T-helper 17 cell (primary cell): ENCODE results near the gene ALMS1. TPM values are rescaled to one million over a fixed set of nuclear protein-coding genes. Genes with fewer than 3 reads are reported as not detected.
"Not testable (repeated sequence)": the region's sequence is repeated elsewhere in the genome, so short reads cannot be mapped to it uniquely, and the experiment has no call there.

Experiments
- ATAC-seq: fragments of 150-1000 bp; cut with Tn5 transposase; 2 replicates; pipeline ENCODE4 v1.10.0; 2021; ENCODE audit warnings: mild to moderate bottlenecking, moderate library complexity
- DNase-seq, 3 donors: peaks; one replicate each; pipeline versions ENCODE4 v3.0.0 to v3.0.0-alpha.2; 2020 to 2021
- H3K9me3 ChIP-seq: one replicate; pipeline ENCODE4 v1.7.0; 2013; ENCODE audit warnings: low read length, mild to moderate bottlenecking; ENCODE audit not compliant: control insufficient read depth, poor library complexity, severe bottlenecking
- H3K27ac Mint-ChIP-seq: one replicate; pipeline ENCODE4 v1.8.0; 2022; ENCODE audit warnings: mild to moderate bottlenecking, moderate library complexity, mixed read lengths
- H3K27me3 Mint-ChIP-seq: one replicate; pipeline ENCODE4 v1.8.0; 2022; ENCODE audit warnings: mixed read lengths
- H3K36me3 Mint-ChIP-seq: one replicate; pipeline ENCODE4 v1.8.0; 2022; ENCODE audit warnings: low read depth, mixed read lengths
- H3K4me1 Mint-ChIP-seq: one replicate; pipeline ENCODE4 v1.8.0; 2022; ENCODE audit warnings: mild to moderate bottlenecking, mixed read lengths
- H3K4me3 Mint-ChIP-seq: one replicate; pipeline ENCODE4 v1.8.0; 2022; ENCODE audit warnings: mild to moderate bottlenecking, moderate library complexity, mixed read lengths
- total RNA-seq, 4 donors: library from RNA in 2 of 4; stranded (reverse) in 2 of 4; gene quantifications; one replicate each; pipeline ENCODE4 v1.2.3 and lab custom pipeline; 2022 to 2026

The ALMS1 gene
- total RNA-seq, 2 donors from 2014 or later = 22.3 to 26.6 TPM

GRCh38 chr2:73494031-73494430 lies 108.4 kb downstream of the ALMS1 start:
- Mint-ChIP-seq H3K27ac (no peak overlapping the region), H3K36me3 (peaks cover 11% of the 10 kb centered on the region), H3K4me3 (no peak overlapping the region), H3K4me1 (peaks cover 3% of the 10 kb centered on the region), H3K27me3 (no peaks in the 10 kb centered on the region)
- no peak for ATAC-seq
- no peaks in the 10 kb centered on the region for H3K9me3 ChIP-seq
- DNase-seq = no peak

GRCh38 chr2:73503992-73504570 lies 118.4 kb downstream of the ALMS1 start:
- Mint-ChIP-seq H3K27ac (no peak overlapping the region), H3K36me3 (peaks cover 10% of the 10 kb centered on the region), H3K4me1 (peaks cover 11% of the 10 kb centered on the region), H3K27me3 (no peaks in the 10 kb centered on the region), H3K4me3 (no peak overlapping the region)
- ATAC-seq (no peak), DNase-seq (no peak)
- H3K9me3 ChIP-seq = no peaks in the 10 kb centered on the region

- H3K36me3 Mint-ChIP-seq = peaks cover 14% of the 10 kb centered on the region
- ATAC-seq, H3K4me3 Mint-ChIP-seq, H3K4me1 Mint-ChIP-seq, DNase-seq, H3K9me3 ChIP-seq, H3K27me3 Mint-ChIP-seq, H3K27ac Mint-ChIP-seq: not testable (repeated sequence)
Measured at GRCh38 chr2:73504850-73505249, 119.2 kb downstream of the ALMS1 start.

- not testable (repeated sequence) for H3K27ac Mint-ChIP-seq
- H3K36me3 Mint-ChIP-seq = peaks cover 12% of the 10 kb centered on the region
Measured at GRCh38 chr2:73510470-73510869, 124.8 kb downstream of the ALMS1 start.

GRCh38 chr2:73516033-73516432 lies 130.4 kb downstream of the ALMS1 start:
- no peaks in the 10 kb centered on the region for H3K4me1 Mint-ChIP-seq
- no peak for ATAC-seq
- no peak for DNase-seq
- no peaks in the 10 kb centered on the region for H3K27me3 Mint-ChIP-seq
- no peaks in the 10 kb centered on the region for H3K36me3 Mint-ChIP-seq
- H3K9me3 ChIP-seq = no peaks in the 10 kb centered on the region
- no peak overlapping the region for H3K4me3 Mint-ChIP-seq
- no peak overlapping the region for H3K27ac Mint-ChIP-seq

More at GRCh38 chr2:73510470-73510869, 124.8 kb downstream of the ALMS1 start:
- not testable (repeated sequence) for ATAC-seq, H3K9me3 ChIP-seq, H3K4me3 Mint-ChIP-seq, H3K4me1 Mint-ChIP-seq, H3K27me3 Mint-ChIP-seq, DNase-seq

GRCh38 chr2:73528688-73529087 lies 143.1 kb downstream of the ALMS1 start:
- no peak overlapping the region for H3K4me3 Mint-ChIP-seq
- ATAC-seq (no peak), DNase-seq (no peak)
- no peak overlapping the region for H3K27ac Mint-ChIP-seq
- H3K27me3 Mint-ChIP-seq = no peaks in the 10 kb centered on the region
- H3K4me1 Mint-ChIP-seq = no peaks in the 10 kb centered on the region
- peaks cover 6% of the 10 kb centered on the region for H3K36me3 Mint-ChIP-seq
- H3K9me3 ChIP-seq = peaks cover 2% of the 10 kb centered on the region

GRCh38 chr2:73530773-73531172 lies 145.1 kb downstream of the ALMS1 start:
- not testable (repeated sequence) for H3K27me3 Mint-ChIP-seq, H3K9me3 ChIP-seq, H3K36me3 Mint-ChIP-seq, DNase-seq, H3K4me3 Mint-ChIP-seq, H3K4me1 Mint-ChIP-seq, ATAC-seq, H3K27ac Mint-ChIP-seq

GRCh38 chr2:73532381-73532780 lies 146.7 kb downstream of the ALMS1 start:
- Mint-ChIP-seq H3K27me3 (no peaks in the 10 kb centered on the region), H3K36me3 (no peaks in the 10 kb centered on the region), H3K4me3 (no peak overlapping the region), H3K27ac (no peak overlapping the region), H3K4me1 (no peaks in the 10 kb centered on the region)
- no peak for ATAC-seq
- no peaks in the 10 kb centered on the region for H3K9me3 ChIP-seq
- DNase-seq = no peak

GRCh38 chr2:73536133-73536840 lies 150.7 kb downstream of the ALMS1 start:
- Mint-ChIP-seq H3K27me3 (no peaks in the 10 kb centered on the region), H3K4me1 (no peaks in the 10 kb centered on the region), H3K4me3 (no peak overlapping the region), H3K27ac (no peak overlapping the region), H3K36me3 (no peaks in the 10 kb centered on the region)
- no peaks in the 10 kb centered on the region for H3K9me3 ChIP-seq
- no peak for ATAC-seq
- no peak for DNase-seq

GRCh38 chr2:73560875-73561274 lies 175.2 kb downstream of the ALMS1 start:
- ATAC-seq, H3K4me1 Mint-ChIP-seq, H3K9me3 ChIP-seq, DNase-seq, H3K27ac Mint-ChIP-seq, H3K4me3 Mint-ChIP-seq, H3K27me3 Mint-ChIP-seq: not testable (repeated sequence)
- H3K36me3 Mint-ChIP-seq = peaks cover 16% of the 10 kb centered on the region

- Mint-ChIP-seq H3K4me3 (no peak overlapping the region), H3K36me3 (peaks cover 16% of the 10 kb centered on the region), H3K4me1 (no peaks in the 10 kb centered on the region), H3K27me3 (no peaks in the 10 kb centered on the region), H3K27ac (peak overlapping the region; percentile 34)
- no peak for DNase-seq
- ATAC-seq = no peak
- no peaks in the 10 kb centered on the region for H3K9me3 ChIP-seq
Measured at GRCh38 chr2:73561422-73561821, 175.8 kb downstream of the ALMS1 start.

GRCh38 chr2:73564986-73565385 lies 179.3 kb downstream of the ALMS1 start:
- H3K36me3 Mint-ChIP-seq = peaks cover 11% of the 10 kb centered on the region
- DNase-seq = no peak
- no peak for ATAC-seq
- H3K27me3 Mint-ChIP-seq = no peaks in the 10 kb centered on the region
- no peaks in the 10 kb centered on the region for H3K9me3 ChIP-seq
- H3K27ac Mint-ChIP-seq = no peak overlapping the region
- no peak overlapping the region for H3K4me3 Mint-ChIP-seq
- H3K4me1 Mint-ChIP-seq = no peaks in the 10 kb centered on the region

- H3K36me3 Mint-ChIP-seq = peaks cover 8% of the 10 kb centered on the region
- DNase-seq = no peak
- H3K4me3 Mint-ChIP-seq = no peak overlapping the region
- ATAC-seq = no peak
- no peak overlapping the region for H3K27ac Mint-ChIP-seq
- no peaks in the 10 kb centered on the region for H3K27me3 Mint-ChIP-seq
- no peaks in the 10 kb centered on the region for H3K4me1 Mint-ChIP-seq
- no peaks in the 10 kb centered on the region for H3K9me3 ChIP-seq
Measured at GRCh38 chr2:73566288-73566878, 180.7 kb downstream of the ALMS1 start.

GRCh38 chr2:73575261-73575660 lies 189.6 kb downstream of the ALMS1 start:
- DNase-seq = no peak
- Mint-ChIP-seq H3K27me3 (no peaks in the 10 kb centered on the region), H3K27ac (no peak overlapping the region), H3K4me1 (no peaks in the 10 kb centered on the region), H3K4me3 (no peak overlapping the region), H3K36me3 (peaks cover 11% of the 10 kb centered on the region)
- ATAC-seq = no peak
- H3K9me3 ChIP-seq = no peaks in the 10 kb centered on the region
